HCT116 (cell line): ENCODE data around the gene PXDN. TPM values are rescaled to one million over a fixed set of nuclear protein-coding genes. Genes with fewer than 3 reads are reported as not detected.

Experiments
- ATAC-seq: fragments of 200-7000 bp; cut with Tn5 transposase; 2 replicates; pipeline ENCODE4 v1.9.1; 2020; ENCODE audit warnings: mild to moderate bottlenecking, moderate library complexity
- BruUV-seq: library from RNA; stranded (reverse); fragments of 400-500 nt; replicated peaks from 2 replicates; lab custom pipeline; 2021; lab: Mats Ljungman, UMichigan
- CTCF ChIA-PET: fragments of 300-600 bp; sonication (Branson Sonifier 250); formaldehyde crosslinking; loops from one replicate; lab custom pipeline; 2021; ENCODE audit warnings: antibody characterized with exemption; lab: Charles Lee
- POLR2A ChIA-PET: fragments of 300-600, 350-600 bp; sonication (Branson Sonifier 250); formaldehyde crosslinking; loops from one replicate; lab custom pipeline; 2021; ENCODE audit warnings: antibody characterized with exemption; lab: Charles Lee
- RAD21 ChIA-PET, 2 experiments: fragments of 300-600 bp; sonication (Branson Sonifier 250); formaldehyde crosslinking; loops; one replicate each; lab custom pipeline; 2023; ENCODE audit warnings: low total read pairs in 2 of 2; ENCODE audit not compliant: uncharacterized antibody in 2 of 2, unreplicated experiment in 2 of 2, low non-redundant PET in 1 of 2; lab: Charles Lee
- DNase-seq: peaks from one replicate; pipeline ENCODE4 v3.0.0-alpha.2; 2010; ENCODE audit warnings: low read depth, low spot score
- H2AFZ ChIP-seq: fragments of 200-600 bp; shearing (Covaris generic), sonication (generic); 2 replicates; pipeline ENCODE4 v1.6.1; 2017; ENCODE audit warnings: low read depth, mixed run types, mixed read lengths, antibody characterized with exemption, low read length; ENCODE audit not compliant: poor library complexity, severe bottlenecking
- H3K27ac ChIP-seq: 2 replicates; pipeline ENCODE4 v1.5.1; 2012; ENCODE audit warnings: low read depth, low read length
- H3K27me3 ChIP-seq: fragments of 200-600 bp; sonication (generic); 2 replicates; pipeline ENCODE4 v1.6.1; 2016; ENCODE audit warnings: mixed run types, low read length, mixed read lengths; ENCODE audit not compliant: insufficient read depth
- H3K36me3 ChIP-seq, 2 experiments: fragments of 200-500 bp in 1 of 2; fragments of 200-600 bp in 1 of 2; sonication (Bioruptor generic) in 1 of 2; sonication (generic) in 1 of 2; 2 replicates each; pipeline versions ENCODE4 v1.5.1 to v1.6.1; 2014 to 2016; ENCODE audit warnings: low read length in 2 of 2, inconsistent platforms in 1 of 2, mixed read lengths in 1 of 2, mixed run types in 1 of 2; ENCODE audit not compliant: insufficient read depth in 2 of 2, control insufficient read depth in 1 of 2
- H3K4me1 ChIP-seq, 2 experiments: fragments of 200-600 bp in 1 of 2; sonication (generic) in 1 of 2; 2 replicates each; pipeline versions ENCODE4 v1.5.1 to v1.6.1; 2012 to 2017; ENCODE audit warnings: low read length in 2 of 2, inconsistent platforms in 1 of 2, mild to moderate bottlenecking in 1 of 2, mixed read lengths in 1 of 2, mixed run types in 1 of 2, moderate library complexity in 1 of 2; ENCODE audit not compliant: insufficient read depth in 2 of 2, control insufficient read depth in 1 of 2
- H3K4me2 ChIP-seq: fragments of 200-600 bp; sonication (generic); 2 replicates; pipeline ENCODE4 v1.6.1; 2017; ENCODE audit warnings: mixed run types, low read length, mixed read lengths
- H3K4me3 ChIP-seq, 2 experiments: fragments of 200-600 bp in 1 of 2; sonication (generic) in 1 of 2; replicated peaks in 1 of 2; 2 replicates each; pipeline ENCODE4 v1.5.1; 2011 to 2016; ENCODE audit warnings: low read length in 2 of 2, control low read depth in 1 of 2, low read depth in 1 of 2, mild to moderate bottlenecking in 1 of 2, mixed read lengths in 1 of 2, mixed run types in 1 of 2
- H3K79me2 ChIP-seq: fragments of 200-600 bp; sonication (generic); 2 replicates; pipeline ENCODE4 v1.6.1; 2017; ENCODE audit warnings: mild to moderate bottlenecking, mixed run types, low read length, moderate library complexity, mixed read lengths; ENCODE audit not compliant: insufficient read depth
- H3K9ac ChIP-seq: fragments of 200-600 bp; sonication (generic); 2 replicates; pipeline ENCODE4 v1.6.1; 2016; ENCODE audit warnings: low read length, mixed read lengths
- H3K9me2 ChIP-seq: fragments of 200-600 bp; sonication (generic), shearing (Covaris generic); 2 replicates; pipeline ENCODE4 v1.6.1; 2017; ENCODE audit warnings: mixed run types, mild to moderate bottlenecking, moderate library complexity; ENCODE audit not compliant: insufficient read depth
- H3K9me3 ChIP-seq, 2 experiments: fragments of 200-500 bp in 1 of 2; fragments of 200-600 bp in 1 of 2; sonication (Bioruptor generic) in 1 of 2; sonication (generic) in 1 of 2; 2 replicates each; pipeline ENCODE4 v1.6.1; 2014 to 2017; ENCODE audit warnings: low read length in 2 of 2, mixed read lengths in 2 of 2, inconsistent platforms in 1 of 2, low read depth in 1 of 2, mild to moderate bottlenecking in 1 of 2, mixed run types in 1 of 2, moderate library complexity in 1 of 2; ENCODE audit not compliant: control insufficient read depth in 1 of 2, insufficient read depth in 1 of 2
- H4K20me1 ChIP-seq: fragments of 200-600 bp; sonication (generic), shearing (Covaris generic); 2 replicates; pipeline ENCODE4 v1.6.1; 2017; ENCODE audit warnings: mixed run types, mild to moderate bottlenecking, moderate library complexity; ENCODE audit not compliant: insufficient read depth
- CBX3 ChIP-seq: IDR thresholded peaks from 2 replicates; pipeline ENCODE4 v1.6.1; 2012; ENCODE audit warnings: low read depth
- ELF1 ChIP-seq: IDR thresholded peaks from 2 replicates; pipeline ENCODE4 v1.6.1; 2012; ENCODE audit warnings: low read depth, borderline replicate concordance
- JUND ChIP-seq: IDR thresholded peaks from 2 replicates; pipeline ENCODE4 v1.6.1; 2012
- SP1 ChIP-seq: IDR thresholded peaks from 2 replicates; pipeline ENCODE4 v1.6.1; 2012; ENCODE audit warnings: low read depth
- SRF ChIP-seq: IDR thresholded peaks from 2 replicates; pipeline ENCODE4 v1.6.1; 2012; ENCODE audit warnings: low read depth
- intact Hi-C: fragments of 100-400 bp; cut with micrococcal nuclease; formaldehyde crosslinking; loops from 2 replicates; pipeline ENCODE4 v1.10.0; 2022
- total RNA-seq: library from RNA; stranded (reverse); gene quantifications from one replicate; pipeline ENCODE4 v1.2.1, GENCODE V29; 2021; ENCODE audit not compliant: unreplicated experiment
- TF ChIP-seq, protein P1 (sequence below): IDR thresholded peaks from 2 replicates; pipeline ENCODE4 v1.6.1; 2012; ENCODE audit warnings: low read depth
- TF ChIP-seq, protein P2 (sequence below): IDR thresholded peaks from 2 replicates; pipeline ENCODE4 v1.6.1; 2011; ENCODE audit warnings: mild to moderate bottlenecking, low read length, moderate library complexity; ENCODE audit not compliant: insufficient replicate concordance; ENCODE audit errors: extremely low read depth
- TF ChIP-seq, protein P3 (sequence below): IDR thresholded peaks from 2 replicates; pipeline ENCODE4 v1.6.1; 2012
- TF ChIP-seq, protein P4 (sequence below), 3 experiments: fragments of 200-600 bp in 1 of 3; sonication (generic) in 1 of 3; IDR thresholded peaks in 2 of 3; conservative IDR thresholded peaks in 1 of 3; 2 replicates each; pipeline ENCODE4 v1.5.1; 2012 to 2017; ENCODE audit warnings: low read depth in 2 of 3, low read length in 2 of 3, antibody characterized with exemption in 1 of 3, borderline replicate concordance in 1 of 3, control low read depth in 1 of 3, mild to moderate bottlenecking in 1 of 3, mixed read lengths in 1 of 3, mixed run types in 1 of 3, moderate library complexity in 1 of 3; ENCODE audit not compliant: insufficient read depth in 1 of 3

The PXDN gene
- total RNA-seq, 1 experiment from 2014 or later, result 10.7 TPM

DNA sequence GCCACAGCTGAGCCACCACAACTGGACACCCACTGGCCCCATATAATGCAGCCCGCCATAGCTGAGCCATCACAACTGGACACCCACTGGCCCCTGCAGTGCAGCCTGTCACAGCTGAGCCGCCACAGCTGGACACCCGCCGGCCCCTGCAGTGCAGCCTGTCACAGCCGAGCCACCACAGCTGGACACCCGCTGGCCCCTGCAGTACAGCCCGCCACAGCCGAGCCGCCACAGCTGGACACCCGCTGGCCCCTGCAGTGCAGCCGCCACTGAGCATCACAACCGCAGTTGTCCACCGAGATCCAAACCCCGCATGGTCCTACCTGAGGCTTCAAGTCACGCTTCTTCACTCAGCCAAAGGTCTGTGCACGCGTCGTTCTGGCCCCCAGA is 134.2 kb downstream of the PXDN start:
- H3K9me3 ChIP-seq, result no peaks in the 10 kb centered on the region
- no peaks in the 10 kb centered on the region for H3K36me3 ChIP-seq
- H3K4me1 ChIP-seq, result peaks cover 2 to 7% of the 10 kb centered on the region in 2 experiments; a peak in 3 of 4 replicates
- H3K4me3 ChIP-seq, result no peak overlapping the region
- ChIA-PET POLR2A (no interaction called here), CTCF (no interaction called here), RAD21 (no interaction called here)
- no peak for DNase-seq
- no peaks in the 10 kb centered on the region for H3K79me2 ChIP-seq
- TF ChIP-seq SP1, result no peak
- TF ChIP-seq CBX3, result no peak
- TF ChIP-seq, protein P1, sequence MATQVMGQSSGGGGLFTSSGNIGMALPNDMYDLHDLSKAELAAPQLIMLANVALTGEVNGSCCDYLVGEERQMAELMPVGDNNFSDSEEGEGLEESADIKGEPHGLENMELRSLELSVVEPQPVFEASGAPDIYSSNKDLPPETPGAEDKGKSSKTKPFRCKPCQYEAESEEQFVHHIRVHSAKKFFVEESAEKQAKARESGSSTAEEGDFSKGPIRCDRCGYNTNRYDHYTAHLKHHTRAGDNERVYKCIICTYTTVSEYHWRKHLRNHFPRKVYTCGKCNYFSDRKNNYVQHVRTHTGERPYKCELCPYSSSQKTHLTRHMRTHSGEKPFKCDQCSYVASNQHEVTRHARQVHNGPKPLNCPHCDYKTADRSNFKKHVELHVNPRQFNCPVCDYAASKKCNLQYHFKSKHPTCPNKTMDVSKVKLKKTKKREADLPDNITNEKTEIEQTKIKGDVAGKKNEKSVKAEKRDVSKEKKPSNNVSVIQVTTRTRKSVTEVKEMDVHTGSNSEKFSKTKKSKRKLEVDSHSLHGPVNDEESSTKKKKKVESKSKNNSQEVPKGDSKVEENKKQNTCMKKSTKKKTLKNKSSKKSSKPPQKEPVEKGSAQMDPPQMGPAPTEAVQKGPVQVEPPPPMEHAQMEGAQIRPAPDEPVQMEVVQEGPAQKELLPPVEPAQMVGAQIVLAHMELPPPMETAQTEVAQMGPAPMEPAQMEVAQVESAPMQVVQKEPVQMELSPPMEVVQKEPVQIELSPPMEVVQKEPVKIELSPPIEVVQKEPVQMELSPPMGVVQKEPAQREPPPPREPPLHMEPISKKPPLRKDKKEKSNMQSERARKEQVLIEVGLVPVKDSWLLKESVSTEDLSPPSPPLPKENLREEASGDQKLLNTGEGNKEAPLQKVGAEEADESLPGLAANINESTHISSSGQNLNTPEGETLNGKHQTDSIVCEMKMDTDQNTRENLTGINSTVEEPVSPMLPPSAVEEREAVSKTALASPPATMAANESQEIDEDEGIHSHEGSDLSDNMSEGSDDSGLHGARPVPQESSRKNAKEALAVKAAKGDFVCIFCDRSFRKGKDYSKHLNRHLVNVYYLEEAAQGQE, result no peak
- TF ChIP-seq, protein P2, sequence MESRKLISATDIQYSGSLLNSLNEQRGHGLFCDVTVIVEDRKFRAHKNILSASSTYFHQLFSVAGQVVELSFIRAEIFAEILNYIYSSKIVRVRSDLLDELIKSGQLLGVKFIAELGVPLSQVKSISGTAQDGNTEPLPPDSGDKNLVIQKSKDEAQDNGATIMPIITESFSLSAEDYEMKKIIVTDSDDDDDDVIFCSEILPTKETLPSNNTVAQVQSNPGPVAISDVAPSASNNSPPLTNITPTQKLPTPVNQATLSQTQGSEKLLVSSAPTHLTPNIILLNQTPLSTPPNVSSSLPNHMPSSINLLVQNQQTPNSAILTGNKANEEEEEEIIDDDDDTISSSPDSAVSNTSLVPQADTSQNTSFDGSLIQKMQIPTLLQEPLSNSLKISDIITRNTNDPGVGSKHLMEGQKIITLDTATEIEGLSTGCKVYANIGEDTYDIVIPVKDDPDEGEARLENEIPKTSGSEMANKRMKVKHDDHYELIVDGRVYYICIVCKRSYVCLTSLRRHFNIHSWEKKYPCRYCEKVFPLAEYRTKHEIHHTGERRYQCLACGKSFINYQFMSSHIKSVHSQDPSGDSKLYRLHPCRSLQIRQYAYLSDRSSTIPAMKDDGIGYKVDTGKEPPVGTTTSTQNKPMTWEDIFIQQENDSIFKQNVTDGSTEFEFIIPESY, result no peak
- TF ChIP-seq, protein P3, sequence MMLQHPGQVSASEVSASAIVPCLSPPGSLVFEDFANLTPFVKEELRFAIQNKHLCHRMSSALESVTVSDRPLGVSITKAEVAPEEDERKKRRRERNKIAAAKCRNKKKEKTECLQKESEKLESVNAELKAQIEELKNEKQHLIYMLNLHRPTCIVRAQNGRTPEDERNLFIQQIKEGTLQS, result no peak
- TF ChIP-seq JUND, result no peak
- TF ChIP-seq, protein P4, sequence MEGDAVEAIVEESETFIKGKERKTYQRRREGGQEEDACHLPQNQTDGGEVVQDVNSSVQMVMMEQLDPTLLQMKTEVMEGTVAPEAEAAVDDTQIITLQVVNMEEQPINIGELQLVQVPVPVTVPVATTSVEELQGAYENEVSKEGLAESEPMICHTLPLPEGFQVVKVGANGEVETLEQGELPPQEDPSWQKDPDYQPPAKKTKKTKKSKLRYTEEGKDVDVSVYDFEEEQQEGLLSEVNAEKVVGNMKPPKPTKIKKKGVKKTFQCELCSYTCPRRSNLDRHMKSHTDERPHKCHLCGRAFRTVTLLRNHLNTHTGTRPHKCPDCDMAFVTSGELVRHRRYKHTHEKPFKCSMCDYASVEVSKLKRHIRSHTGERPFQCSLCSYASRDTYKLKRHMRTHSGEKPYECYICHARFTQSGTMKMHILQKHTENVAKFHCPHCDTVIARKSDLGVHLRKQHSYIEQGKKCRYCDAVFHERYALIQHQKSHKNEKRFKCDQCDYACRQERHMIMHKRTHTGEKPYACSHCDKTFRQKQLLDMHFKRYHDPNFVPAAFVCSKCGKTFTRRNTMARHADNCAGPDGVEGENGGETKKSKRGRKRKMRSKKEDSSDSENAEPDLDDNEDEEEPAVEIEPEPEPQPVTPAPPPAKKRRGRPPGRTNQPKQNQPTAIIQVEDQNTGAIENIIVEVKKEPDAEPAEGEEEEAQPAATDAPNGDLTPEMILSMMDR (IDR thresholded peaks at IDR 0.05 in 2 of 3, conservative IDR thresholded peaks at IDR 0.05 in 1 of 3; ENCODE audit: borderline replicate concordance in 1 of 3, insufficient read depth in 1 of 3, low read depth in 2 of 3, low read length in 2 of 3), result no peak
- TF ChIP-seq SRF, result no peak
- TF ChIP-seq ELF1, result no peak
- BruUV-seq, result no TSS peak
- H3K9ac ChIP-seq, result no peak overlapping the region
- no peak for ATAC-seq
- H2AFZ ChIP-seq, result no peak overlapping the region
- no peak overlapping the region for H3K4me2 ChIP-seq
- H3K9me2 ChIP-seq, result no peaks in the 10 kb centered on the region
- H3K27me3 ChIP-seq, result peaks cover 33% of the 10 kb centered on the region; the same call in 1 of the 2 replicates
- intact Hi-C loops, result no loop called here
- H3K27ac ChIP-seq, result no peak overlapping the region
- no peaks in the 10 kb centered on the region for H4K20me1 ChIP-seq
